Left colon (tissue), 2 donors: ENCODE results near the gene ARHGEF28. TPM values are rescaled to one million over a fixed set of nuclear protein-coding genes. Genes with fewer than 3 reads are reported as not detected.

Source experiments
- ATAC-seq: fragments of 200-7000 bp; cut with Tn5 transposase; one replicate; pipeline ENCODE4 v1.9.1; 2020; ENCODE audit warnings: mild to moderate bottlenecking, moderate library complexity
- DNase-seq, 2 donors: peaks; one replicate each; pipeline ENCODE4 v3.0.0-alpha.2; 2020
- intact Hi-C, 2 donors: fragments of 100-400 bp; cut with DNase I in 1 of 2; cut with micrococcal nuclease in 1 of 2; formaldehyde crosslinking; loops; one replicate each; pipeline versions ENCODE4 v1.11.2 to v1.14.0; 2022; cut with DNase I, micrococcal nuclease
- total RNA-seq, 2 donors: library from RNA; stranded (reverse); fragmentation: NEBNext Ultra II Directional; extraction: Animal tissue kit (Norgen Biotek cat#: 25700); gene quantifications; one replicate each; pipeline ENCODE4 v1.2.1, GENCODE V29; 2021
- donor health status: DM: no; HTN: no; CAD: no.
- donor health status: DM: yes; HTN: yes; CAD: no.

The ARHGEF28 gene
- total RNA-seq, 2 donors from 2014 or later = 9.5 to 13.5 TPM

DNA sequence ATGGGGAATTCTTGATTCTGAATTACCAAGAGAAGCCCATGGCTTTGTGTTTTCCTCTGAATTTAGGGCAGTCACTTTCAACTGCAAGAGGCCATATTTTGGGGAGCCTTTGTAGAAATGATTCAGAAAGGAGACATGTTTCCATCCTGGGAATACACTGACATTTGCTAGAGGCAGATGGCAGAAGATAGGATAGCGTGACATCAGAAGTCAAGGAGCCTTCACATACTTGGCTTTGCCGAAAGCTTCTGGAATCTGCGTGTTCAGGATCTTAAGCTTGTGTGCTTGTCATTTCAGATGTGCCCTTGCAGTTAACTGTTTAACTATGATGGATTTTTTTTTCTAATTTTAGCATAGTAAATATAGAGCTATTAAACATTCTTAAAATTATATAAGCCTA is 296.2 kb downstream of the ARHGEF28 start:
- no peak for ATAC-seq
- DNase-seq = no peak
- intact Hi-C loops = no loop called here

DNA sequence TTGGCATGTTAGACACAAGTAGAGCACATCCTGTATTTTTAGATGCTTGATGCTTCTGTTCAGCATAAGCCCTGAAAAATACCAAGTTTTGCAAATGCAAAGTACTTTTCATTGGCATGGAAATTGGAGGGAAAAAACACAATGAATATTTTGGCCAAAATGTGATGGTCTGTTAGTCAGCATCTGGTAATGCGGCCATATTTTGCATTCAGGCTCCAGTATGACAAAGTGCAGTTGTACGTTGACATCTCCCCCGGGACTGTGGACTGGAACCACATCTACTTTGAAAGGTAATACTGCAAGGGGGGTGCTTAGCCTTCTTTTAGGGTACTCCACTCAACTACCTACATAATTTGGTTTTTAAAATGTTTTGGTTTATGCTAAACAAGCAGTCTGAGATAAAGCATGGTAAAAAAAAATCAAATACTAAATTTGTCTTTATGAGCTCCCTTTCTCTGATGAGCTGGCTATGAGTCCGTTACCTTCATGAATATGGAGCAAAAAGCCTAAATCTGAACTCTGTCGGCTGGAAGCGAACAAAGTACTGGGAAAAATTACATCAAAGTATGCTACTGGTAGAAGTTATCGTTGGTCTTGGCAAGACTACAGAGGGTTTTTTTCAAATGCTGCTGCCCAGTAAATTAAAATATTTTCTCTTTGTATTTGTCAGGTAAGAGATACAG is 297.0 kb downstream of the ARHGEF28 start:
- ATAC-seq = no peak
- intact Hi-C loops = no loop called here
- no peak for DNase-seq

DNA sequence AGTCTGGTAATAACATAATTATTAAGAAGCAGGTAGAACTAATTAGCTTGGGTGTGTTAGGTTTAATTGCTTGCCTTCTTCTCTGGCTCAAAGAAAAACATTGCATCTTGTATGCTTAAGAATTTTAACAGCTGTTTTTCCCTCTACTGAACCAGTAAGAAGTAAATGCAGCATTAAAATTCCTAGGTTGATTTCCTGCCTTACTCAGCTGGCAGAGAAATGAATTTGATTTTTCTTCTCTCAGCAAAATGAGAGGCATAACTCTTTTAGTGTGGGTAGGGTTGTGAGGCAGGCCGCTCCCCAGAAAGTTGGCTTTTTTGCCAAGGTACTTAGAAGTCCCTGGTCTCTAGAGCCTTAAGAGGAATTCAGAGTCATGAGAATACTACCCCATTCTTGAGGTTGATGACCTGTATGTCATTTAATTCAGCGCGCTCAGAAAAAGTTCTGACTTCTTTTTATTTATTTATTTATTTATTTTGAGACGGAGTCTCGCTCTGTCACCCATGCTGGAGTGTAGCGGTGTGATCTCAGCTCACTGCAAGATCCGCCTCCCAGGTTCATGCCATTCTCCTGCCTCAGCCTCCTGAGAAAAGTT is 302.6 kb downstream of the ARHGEF28 start:
- intact Hi-C loops = no loop called here
- ATAC-seq (no peak), DNase-seq (no peak)

DNA sequence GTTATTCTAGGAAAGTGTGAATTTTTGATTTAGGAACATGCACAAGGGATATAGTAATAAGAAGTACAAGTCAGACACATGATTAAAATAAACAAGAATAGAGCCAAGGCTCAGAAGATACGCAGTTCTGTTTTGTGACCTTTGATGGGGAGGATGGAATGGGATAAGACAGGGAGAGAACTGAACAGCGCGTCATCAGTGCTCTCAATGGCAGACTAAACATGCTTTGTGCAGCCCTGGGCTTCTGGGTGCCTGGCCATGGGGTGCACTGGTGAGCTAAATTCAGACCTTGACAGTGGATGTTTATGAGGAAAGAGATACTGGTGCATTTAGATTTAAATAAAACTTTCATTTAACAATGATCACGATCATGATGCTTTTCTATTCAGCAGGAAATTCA is 309.7 kb downstream of the ARHGEF28 start:
- DNase-seq = no peak
- intact Hi-C loops = no loop called here
- no peak for ATAC-seq

DNA sequence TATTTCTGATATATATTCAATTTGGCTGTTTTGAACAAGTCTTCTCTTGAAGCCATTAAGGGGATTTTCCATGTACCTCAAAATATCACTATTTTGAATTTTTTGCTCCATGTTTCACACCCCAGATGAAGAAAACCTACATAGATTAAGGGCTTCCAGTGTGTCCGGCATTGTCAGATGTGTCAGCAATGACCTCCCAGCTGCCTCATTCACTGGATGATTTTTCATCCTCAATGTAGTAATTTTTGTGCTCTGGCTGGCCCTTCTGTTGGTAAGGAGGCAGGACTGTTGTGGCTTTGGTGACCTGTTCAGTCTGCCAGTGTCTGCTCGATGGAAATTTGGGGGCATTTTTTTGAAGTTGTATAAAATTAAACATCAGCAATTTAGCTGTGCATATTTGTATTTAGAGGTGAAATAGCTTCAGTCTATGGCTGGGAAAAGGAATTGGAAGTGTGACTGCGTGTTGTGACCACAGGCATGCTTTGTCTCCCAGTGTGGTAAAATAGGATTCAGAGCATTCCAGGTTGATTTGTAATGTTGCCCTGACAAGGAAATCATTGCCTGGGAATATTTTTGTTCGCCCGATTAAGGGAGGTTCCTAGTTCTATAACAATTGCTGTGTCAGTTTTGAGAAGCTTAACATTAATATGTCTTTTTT is 312.4 kb downstream of the ARHGEF28 start:
- intact Hi-C loops = no loop called here
- DNase-seq (no peak), ATAC-seq (no peak)

DNA sequence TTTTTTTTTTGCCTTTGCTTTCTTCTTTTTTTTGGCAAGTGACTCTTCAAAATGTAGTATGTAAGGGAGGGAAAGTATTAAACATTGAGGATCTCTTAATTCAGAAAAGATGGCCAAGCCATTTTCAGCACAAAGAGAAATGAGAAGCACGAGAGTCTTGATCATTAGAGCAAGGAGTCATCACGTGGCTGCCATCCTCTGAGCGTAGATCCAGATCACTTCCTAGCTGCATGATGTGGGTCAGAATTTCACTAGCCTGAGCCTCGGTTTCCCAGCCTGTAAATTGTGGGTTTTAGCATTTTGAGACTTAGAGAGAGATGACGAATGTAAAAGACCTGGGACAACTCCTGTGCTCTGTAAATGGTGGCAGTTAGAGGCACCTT is 312.9 kb downstream of the ARHGEF28 start:
- intact Hi-C loops = no loop called here
- no peak for DNase-seq
- ATAC-seq = no peak

DNA sequence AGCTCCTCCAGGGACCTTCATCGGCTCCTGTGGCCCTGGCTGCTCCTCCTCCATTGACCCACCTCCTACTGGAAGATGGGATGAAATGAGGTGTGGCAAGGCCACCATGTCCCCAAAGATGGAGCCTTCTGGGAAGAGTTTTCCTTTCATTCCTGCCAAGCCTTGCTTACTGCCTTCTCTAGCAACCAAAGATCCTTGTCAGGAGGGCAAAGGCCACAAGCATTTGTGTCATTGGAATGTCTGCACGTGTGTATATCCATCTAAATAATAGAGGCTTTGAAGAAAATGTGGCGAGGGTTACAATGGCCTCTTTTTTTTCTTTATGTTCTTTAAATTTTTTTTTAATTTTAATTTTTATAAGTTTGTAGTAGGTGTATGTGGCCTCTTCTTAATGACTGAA is 313.6 kb downstream of the ARHGEF28 start:
- intact Hi-C loops = no loop called here
- no peak for DNase-seq
- no peak for ATAC-seq

DNA sequence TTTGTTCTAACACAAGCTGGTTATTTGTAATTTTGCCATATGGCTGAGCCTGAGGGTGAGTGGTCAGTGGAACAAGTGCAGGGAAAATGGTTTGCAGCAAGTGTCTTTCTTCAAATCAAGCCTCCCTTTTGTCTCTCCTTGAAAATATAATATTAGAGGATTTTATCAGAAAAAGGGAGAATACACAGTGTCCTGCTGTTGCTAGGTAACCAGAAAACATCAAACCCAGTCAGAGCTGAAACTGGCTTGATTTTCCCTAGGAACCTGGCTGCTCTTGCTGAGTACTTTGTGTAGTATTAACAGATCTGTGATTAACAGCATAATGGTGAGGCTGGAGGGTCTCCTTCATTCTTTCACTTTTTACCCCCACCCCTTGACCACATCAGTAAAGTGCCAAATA is 314.0 kb downstream of the ARHGEF28 start:
- intact Hi-C loops = no loop called here
- DNase-seq (no peak), ATAC-seq (no peak)

DNA sequence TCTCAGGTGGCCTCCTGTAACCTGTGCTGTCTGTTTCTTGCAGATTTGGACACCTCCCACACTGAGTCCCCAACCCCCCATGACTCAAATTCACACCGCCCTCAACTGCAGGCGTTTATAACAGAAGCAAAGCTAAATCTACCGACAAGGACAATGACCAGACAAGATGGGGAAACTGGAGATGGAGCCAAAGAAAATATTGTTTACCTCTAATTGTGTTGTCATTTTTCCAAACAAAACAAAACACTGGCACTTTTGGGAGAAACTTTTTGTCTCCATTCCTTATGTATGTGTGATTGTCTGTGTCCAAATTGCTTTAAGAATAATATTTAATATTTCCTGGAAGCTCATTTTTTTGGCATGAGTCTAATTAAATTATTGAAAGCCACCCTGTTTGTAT is 314.8 kb downstream of the ARHGEF28 start:
- no peak for DNase-seq
- ATAC-seq = no peak
- intact Hi-C loops = no loop called here

DNA sequence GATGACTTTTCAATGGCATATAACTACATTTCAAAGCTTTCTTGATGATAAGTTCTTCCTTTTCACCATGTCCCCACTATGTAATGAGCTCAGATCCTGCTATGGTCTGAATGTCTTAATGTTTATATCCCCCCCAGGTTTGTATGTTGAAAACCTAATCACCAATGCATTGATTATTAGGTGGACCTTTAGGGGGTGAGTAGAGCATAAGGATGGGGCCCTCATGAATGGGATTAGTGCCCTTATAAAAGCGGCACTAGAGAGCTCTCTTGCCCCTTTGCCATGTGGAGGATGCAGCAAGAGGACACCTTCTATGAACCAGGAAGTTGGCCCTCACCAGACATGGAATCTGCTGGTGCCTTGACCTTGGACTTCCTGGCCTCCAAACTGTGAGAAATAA is 316.8 kb downstream of the ARHGEF28 start:
- ATAC-seq (no peak), DNase-seq (no peak)
- intact Hi-C loops = no loop called here

DNA sequence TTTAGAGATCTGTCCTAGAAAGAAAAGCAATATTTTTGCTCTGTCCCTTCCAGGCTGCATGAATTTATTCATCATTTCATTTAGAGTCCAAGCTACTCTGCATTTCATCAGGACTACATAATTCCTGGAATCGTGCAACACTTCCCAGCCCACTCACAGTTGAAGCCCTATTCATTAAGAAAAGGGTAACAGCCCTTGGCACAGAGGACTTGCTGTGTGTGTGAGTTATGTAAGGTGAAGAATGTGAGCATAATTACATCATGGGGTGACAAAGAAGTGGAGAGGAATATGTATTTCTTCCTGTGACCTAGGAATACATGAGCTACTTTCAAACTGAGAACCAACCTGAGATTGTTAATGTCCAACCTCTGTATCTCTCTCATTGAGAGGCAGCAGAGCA is 317.4 kb downstream of the ARHGEF28 start:
- ATAC-seq = no peak
- no peak for DNase-seq
- intact Hi-C loops = no loop called here

DNA sequence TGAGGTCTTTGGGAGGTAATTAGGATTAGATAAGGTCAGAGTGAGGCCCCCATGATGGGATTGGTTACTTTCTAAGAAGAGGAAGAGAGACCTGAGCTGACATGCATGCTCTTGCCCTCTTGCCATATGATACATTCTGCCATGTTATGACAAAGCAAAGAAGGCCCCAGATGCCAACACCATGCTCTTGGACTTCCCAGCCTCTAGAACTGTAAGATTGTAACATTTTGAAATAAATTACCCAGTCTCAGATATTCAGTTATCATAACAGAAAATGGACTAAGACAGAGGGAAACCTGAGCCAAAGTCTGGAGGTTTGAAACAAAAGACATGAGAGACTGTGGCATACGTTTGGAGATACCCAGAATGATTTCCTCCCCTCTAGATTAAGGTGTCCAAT is 318.6 kb downstream of the ARHGEF28 start:
- DNase-seq (no peak), ATAC-seq (no peak)
- intact Hi-C loops = no loop called here

DNA sequence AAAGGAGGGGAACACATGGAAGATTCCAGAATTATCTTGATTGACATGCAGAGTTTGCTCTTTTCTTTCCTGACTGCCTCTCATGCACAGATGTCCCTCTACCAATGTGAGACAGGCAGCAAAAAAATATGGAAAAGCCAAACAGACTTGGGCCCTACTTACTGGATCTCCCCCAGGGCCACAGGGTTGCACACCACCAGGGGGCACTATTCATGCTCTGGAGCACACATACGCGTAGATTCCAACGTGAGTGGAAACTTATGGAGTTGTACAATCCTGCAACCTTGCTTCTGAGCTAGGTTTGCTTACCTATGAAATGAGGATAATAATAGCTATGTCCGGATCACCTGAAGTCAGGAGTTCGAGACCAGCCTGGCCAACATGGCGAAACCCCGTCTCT is 319.5 kb downstream of the ARHGEF28 start:
- peak in 1 of 2 donors; percentile 23 for DNase-seq

DNA sequence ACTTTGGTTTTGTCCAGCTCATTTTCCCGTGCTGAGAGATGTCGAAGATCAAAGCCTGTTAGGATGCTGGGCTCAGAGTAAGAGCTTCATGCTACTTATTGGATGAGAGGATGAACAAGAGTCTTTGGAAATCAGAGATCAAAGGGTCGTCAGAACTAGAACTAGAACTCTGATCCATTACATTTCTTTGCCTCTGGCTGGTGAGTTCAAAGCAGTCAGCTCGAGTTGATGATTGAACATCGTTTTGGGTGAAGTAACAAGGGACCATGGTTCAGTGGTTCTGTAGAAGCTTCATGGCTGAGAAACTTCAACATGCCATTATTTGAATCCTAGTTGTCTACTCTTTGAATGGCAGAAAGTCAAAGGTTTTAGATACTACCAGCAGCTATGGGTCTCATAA is 320.3 kb downstream of the ARHGEF28 start:
- intact Hi-C loops = no loop called here
- DNase-seq (no peak), ATAC-seq (no peak)

More for the DNA sequence above, 319.5 kb downstream of the ARHGEF28 start:
- intact Hi-C loops = no loop called here
- ATAC-seq = no peak

DNA sequence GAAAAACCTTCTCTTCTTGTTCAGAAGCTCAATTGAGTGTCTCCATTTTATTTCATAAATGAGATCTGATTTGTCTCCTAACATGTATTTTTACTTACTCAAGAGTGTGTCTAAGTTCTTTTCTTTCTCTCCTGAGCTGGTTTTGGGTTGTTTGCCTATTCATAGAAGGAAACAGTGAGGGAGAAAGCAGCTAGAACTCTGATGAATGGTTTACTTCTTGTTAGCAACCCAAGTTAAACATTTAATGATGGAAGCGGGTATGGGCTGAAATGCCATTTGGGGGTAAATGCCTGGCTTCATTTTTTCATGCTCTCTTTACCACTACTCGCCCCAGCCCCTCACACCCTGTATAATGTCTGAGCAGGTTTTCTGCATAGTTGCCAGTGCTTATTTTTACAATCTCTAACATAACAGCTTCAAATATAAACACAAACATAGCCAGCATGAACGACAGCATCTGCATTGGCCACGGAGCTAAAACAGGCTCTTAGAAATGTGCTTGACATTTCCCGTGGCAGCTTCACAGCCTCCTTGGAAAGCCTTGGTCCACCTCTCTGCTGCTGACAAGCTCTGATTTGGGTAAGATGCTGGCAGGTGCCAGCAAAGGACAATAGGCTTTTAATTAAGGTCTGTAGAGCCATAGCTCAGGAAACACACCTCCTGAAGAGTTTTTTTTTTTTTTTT is 321.1 kb downstream of the ARHGEF28 start:
- no peak for ATAC-seq

DNA sequence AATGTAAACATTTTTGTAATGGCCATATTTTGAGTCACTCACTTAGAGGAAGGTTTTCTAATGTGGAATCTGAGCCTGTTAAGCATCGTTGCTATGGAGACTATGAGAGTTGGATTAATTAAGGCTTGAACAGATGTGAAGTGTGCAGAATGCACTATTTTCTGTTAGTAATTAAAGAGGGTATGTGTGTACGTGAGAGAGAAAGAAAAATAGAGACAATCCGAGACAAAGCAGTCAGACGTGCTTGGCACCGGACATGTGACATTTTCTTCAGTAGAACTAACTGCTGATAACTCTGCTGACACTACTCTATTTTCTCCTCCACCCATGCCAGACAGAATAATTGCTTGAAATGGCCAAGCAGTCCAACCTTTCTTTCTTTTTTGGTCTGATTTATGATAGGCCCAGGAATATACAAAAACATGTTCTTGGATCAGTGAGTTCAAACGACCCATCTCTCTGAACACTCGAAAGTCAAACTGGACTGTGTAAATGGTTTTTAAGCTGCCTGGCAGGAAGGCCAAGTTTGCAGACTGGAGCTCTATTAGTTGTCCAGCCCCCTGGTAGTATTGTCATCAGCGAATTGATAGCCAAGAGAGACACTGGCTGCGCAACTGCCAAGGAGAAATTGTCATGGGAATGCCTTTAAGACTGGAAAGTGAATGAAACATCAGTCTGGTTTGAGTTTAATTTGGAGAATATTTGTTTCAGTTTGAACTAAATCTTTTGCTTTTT is 322.1 kb downstream of the ARHGEF28 start:
- DNase-seq (no peak), ATAC-seq (no peak)
- intact Hi-C loops = no loop called here

More for the DNA sequence above, 321.1 kb downstream of the ARHGEF28 start:
- intact Hi-C loops = no loop called here
- no peak for DNase-seq

DNA sequence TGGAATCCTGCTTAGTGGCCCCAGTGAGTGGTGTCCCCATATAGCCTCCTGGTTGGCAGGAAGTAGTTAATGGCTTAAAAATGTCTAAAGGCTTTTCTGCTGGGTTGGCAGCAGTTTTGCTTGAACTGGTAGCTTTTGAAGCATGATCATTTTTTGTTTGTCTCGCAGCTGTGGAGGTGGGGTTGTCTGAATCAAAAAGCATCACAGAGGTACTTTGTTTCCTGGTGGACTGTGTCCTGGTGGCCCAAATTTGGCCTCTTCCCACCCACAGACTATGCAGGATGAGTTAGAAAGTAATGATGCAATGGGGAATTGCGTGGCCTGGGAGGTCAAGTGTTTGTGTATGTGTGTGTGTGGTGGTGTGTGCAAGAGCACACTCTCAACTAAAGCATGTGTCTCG is 322.7 kb downstream of the ARHGEF28 start:
- ATAC-seq = no peak

DNA sequence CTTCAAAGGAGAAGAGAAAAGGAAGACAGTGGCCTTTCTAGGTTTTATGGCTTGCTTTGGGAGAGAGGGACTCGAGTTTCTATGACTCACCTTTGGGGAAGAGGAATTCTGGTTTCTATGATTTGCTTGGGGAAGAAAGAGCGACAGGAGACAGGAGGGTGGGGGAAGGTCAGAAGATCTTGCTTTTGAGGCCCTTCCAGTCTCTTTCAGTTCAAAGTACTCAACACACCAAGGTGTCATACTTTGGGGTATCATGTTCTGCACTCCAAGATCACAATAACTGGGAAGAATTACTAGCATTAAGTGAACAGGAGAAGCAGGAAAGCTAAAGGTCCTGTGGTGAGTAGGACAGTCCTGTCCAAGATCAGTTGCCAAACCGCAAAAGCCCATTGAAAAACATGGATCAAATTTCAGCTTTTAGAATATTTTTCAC is 324.5 kb downstream of the ARHGEF28 start:
- ATAC-seq (no peak), DNase-seq (no peak)
- intact Hi-C loops = no loop called here

More for the DNA sequence above, 322.7 kb downstream of the ARHGEF28 start:
- intact Hi-C loops = no loop called here
- DNase-seq = no peak

DNA sequence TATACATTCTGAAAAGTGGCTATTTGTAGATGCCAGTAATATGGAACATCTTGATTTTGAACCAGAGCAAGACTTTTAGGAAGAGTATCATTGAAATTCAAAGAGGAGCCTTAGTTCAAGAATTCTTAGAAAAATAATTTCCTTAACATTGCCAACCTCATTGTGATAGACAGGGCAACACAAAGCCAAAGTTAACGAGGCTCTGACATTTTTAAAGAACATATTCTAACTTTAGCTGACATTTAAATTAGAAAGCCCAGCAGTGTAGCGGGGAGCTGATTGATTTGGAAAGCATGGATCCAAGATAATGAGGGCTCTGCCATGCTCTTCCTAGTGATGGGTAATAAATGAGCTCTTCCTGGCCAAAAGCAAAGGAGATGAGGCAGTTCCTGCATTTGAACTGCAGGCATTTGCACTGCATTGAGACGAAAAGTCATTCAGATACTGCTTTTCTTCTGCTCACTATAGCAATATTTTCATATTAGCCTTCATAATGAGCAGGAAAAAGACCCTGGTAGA is 325.0 kb downstream of the ARHGEF28 start:
- ATAC-seq (no peak), DNase-seq (no peak)
- intact Hi-C loops = no loop called here
